T-helper 2 cell treated with Interferon-gamma antibody and Interleukin-4, amounts not matched to agents 100 ng/mL and 5 ng/mL, for 36 hours (primary cell): ENCODE results near the gene ARMC9. TPM values are rescaled to one million over a fixed set of nuclear protein-coding genes. Genes with fewer than 3 reads are reported as not detected.
"Not testable (repeated sequence)": the region's sequence is repeated elsewhere in the genome, so short reads cannot be mapped to it uniquely, and the experiment has no call there.

Source experiments
- intact Hi-C: fragments of 100-400 bp; cut with micrococcal nuclease; formaldehyde crosslinking; loops from one replicate; pipeline ENCODE4 v1.15.1; 2023
- total RNA-seq: library from RNA; stranded (reverse); gene quantifications from 2 replicates; pipeline ENCODE4 v1.2.3, GENCODE V29; 2022

Gene ARMC9
- total RNA-seq, 1 donor from 2014 or later = 0.50 TPM

DNA sequence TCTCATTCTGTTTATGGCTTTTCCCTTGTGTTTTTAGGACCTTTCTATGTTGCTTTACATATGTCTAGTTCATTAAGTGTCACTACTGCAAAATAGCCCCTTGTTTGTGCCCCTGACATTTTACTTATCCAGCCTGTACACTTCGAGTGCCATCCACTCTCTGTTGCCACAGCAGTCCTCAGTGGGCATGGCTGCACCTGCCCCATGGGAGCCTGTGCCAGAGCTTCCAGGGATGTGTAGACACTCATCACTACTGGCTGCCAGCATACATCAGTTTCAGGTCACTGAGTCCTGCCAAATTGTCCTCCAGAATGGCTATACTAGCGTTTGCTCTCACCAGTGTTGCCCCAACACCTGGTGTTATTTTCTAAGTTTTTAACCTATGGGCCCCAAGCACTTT is 80.4 kb downstream of the ARMC9 start:
- intact Hi-C loops = no loop called here

DNA sequence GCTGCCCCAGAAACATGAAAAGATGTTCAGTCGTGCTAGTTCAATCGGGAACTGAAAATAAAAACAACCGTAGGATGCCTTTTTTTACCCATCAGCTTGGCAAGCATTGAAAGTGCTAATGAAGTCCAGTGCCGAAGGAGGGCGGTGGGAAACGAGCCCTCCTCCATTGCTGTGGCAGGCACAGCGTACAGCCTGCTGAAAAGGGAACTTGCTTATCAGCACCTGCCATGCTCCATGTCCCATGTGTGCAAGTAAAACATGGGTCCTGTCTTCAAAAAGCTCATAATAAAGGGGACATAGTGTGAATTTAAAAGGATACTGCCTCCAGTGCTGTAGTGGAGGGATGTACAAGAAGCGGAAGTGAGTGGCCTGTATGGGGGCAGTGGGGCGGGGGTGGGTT is 82.4 kb downstream of the ARMC9 start:
- intact Hi-C loops = no loop called here

DNA sequence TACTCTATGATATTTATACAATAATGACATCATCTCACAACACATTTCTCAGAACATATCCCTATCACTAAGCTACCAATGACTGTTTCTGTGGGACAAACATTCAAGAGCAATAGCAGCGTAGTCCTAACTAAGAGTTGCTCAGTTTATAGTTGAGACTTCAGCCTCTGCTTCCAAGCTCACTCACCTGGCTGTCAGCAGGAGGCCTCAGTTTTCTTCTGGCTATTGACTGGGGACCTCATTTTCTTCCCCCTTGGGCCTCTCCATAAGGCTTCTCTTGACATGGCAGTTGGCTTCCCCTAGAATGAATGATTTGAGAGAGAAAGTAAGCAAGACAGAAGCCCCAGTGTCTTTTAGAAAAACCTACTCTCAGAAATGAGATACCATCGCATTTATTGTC is 85.9 kb downstream of the ARMC9 start:
- intact Hi-C loops = no loop called here

DNA sequence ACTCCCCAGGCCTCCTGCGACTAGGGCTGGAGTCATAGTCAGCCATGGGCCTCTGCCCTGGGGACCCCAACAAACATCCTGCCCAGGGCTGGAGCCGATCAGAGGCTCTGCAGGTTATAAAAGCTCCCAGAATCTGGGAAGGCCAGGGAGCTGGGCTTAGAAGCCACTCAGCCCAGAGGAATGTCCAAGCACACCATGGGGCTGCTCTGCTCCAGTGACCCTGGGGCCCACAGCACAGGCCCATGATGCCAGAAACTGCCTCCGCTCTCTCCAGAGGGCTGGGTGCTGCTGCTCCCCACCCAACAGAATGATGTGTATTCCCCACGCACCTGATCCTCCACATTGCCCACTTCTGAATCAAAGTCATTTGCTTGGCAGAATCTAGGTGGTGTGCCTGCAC is 88.5 kb downstream of the ARMC9 start:
- intact Hi-C loops = no loop called here

DNA sequence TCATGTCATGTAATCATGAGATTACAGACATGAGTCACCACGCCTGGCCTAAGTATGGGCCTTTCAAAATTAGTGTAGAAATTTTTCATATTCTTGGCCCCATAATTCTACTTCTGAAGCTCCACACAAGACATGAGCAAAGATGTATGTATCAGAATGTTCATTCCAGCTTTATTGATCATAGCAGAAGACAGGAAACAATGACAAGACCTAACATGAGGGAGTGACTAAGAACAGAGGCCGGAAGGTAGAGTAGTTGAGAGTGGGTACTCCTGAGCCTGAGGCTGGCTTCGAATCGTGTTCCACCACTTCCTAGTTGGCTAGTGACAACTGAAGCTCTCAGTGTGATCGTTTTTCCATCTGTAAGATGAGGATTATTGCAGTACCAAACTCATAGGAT is 89.3 kb downstream of the ARMC9 start:
- intact Hi-C loops = no loop called here

DNA sequence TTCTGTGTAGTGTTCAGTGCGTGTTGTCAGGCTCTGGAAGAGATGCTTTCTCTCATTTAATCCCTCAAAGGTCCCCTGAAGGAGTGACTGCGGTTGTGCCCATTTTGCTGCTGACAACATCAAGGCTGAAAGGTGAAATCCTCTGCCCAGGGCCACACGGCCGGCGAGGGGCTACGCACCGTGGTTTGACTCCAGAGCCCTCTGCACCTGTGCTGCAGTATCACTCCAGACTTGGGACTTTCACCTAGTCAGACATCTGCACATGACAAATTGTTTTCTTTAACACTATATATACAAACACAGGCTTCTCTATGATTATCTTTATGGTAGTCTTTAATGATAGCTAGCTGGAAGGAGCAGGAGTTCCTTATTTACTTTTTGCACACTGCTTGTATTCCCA is 90.2 kb downstream of the ARMC9 start:
- intact Hi-C loops = no loop called here

DNA sequence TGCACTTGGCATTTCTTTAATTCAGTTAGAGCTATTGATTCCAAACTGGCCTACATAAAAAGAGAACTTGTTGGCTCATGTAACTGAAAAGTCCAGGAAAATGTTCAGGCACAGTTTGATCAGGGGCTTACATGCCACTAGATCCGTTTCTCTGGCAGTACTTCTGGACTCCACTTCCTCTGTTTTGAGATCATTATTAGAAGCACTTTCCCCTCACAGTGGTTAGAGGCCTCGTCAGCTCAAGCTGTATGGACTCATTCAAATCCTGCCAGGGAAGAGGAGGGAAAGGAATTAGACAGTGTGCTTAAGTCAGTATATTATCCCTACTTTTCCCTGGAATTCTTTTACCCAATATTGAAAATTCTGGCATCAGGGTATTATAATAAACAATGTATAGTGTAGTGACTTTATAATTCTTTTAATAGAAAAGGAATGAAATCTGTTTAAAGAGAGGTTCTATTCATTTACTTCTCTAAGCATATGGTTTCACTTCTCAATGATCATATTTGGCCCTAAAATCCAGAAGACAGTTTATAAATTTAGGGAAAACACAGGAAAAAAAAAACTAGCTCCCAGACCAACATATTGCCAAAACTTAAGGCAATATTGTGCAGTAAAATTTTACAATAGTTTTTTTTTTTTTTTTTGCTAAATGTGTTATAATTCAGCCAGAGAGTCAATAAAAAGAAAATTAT is 92.0 kb downstream of the ARMC9 start:
- intact Hi-C loops = loop anchor here (10.0 kb wide), 1 partner anchor 114 kb away; no protein-coding TSS in a partner anchor

DNA sequence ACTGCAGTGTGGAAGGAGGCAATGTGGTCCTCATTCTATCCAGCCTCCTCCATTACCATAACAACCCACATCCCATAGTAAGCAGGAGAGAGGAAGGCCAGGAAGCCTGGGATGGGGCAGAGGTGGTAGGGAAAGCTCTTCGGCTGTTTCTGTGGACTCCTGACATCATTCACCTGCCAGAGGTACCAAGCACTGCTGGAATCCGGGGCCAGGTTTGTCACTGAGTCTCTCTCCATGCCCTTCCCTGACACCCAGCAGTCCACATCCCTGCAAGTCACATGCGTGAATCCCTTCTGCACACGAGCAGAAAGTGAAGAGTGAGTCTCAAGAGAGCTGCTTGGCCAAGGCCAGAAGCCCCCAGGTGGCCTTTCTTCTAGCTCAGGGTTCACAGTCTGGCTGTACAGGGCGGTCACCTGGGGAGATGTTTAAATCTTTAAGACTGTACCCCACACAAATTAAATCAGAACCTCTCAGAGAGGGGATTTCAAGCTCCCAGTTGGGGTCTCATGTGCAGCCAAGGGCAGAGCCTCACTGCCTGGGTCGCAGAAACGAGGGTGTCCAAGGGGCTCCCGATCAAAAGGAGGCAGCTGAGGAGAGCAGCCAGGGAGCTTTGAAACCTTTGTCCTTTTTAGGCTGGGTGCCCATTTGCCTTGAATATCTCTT is 94.2 kb downstream of the ARMC9 start:
- intact Hi-C loops = loop anchor here (10.0 kb wide), 1 partner anchor 112 kb away; no protein-coding TSS in a partner anchor

DNA sequence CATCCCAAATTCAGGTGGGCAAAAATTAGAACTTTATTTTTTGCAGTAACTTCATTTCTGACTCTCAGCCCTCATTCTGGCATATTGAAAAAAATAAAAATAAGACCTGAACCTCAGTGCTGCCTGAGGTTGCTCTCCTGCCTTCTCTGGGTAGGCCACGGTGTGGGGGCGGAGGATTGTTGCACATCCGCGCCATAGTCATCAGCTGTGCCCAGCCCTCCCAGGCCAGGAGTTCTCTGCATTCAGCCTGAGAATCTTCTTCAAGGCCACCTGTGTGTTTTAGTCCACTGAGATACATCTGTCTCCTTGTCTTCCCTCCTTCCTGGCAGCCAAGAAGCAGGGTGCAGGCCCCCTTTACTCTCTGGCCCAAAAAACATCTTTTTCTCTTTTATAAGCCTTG is 94.7 kb downstream of the ARMC9 start:
- intact Hi-C loops = loop anchor here (10.0 kb wide), 1 partner anchor 112 kb away; no protein-coding TSS in a partner anchor

DNA sequence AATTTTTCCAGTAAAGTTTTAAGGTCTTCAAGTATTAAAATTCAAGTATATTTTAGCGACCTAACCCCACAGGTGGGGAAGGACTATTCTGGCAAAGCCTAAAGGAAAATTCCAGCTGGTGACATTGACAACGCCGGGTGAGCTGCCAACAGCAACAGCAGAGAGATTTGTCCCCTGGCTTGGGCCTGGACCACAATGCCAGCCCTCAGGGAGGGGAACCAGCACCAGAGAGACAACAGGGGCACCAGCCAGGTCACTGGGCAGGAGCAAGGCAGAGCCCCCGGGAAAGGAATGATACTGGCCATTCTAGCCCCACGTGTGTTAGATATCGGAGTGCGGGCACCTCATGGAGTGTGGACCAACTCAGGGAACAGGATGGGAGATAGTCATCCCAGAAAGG is 95.7 kb downstream of the ARMC9 start:
- intact Hi-C loops = loop anchor here (10.0 kb wide), 1 partner anchor 111 kb away; no protein-coding TSS in a partner anchor

DNA sequence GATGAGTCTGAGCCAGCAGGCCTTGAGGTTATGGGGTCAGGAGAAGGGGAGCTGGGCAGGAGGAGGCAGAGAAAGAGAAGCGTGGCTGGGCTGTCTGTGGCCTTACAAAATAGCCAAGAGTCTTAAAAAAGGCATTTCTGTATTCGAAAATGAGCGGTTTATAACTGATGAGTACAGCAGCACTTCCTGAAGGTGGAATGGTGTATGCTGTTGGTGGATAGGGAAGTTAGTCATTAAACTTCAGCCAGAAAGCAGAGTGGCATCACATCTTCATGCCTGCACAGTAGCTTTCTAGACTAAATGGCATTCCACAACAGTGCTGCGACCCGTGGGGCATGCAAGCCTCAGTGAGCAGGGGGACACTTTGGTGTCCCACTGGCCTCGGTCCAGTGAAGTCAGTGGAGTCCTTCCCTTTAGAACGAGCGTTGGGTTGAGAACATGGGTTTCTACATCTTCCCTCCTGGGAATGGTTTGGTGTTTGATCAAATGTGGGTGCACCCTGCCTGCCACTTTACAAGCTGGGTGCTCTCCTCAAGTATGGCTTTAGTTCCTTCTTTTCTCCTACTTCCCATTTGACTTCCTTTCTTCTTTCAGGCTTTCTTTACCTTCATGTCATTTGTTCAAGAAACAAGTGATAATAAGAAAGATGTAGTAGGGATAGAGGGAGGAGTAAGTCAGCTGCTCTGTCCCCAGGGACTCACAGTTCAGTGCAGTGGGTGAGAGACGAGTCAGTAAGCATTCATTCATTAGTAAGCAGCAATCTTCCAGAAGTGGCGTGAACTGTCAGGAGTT is 96.3 kb downstream of the ARMC9 start:
- intact Hi-C loops = loop anchor here (10.0 kb wide), 1 partner anchor 110 kb away; no protein-coding TSS in a partner anchor

DNA sequence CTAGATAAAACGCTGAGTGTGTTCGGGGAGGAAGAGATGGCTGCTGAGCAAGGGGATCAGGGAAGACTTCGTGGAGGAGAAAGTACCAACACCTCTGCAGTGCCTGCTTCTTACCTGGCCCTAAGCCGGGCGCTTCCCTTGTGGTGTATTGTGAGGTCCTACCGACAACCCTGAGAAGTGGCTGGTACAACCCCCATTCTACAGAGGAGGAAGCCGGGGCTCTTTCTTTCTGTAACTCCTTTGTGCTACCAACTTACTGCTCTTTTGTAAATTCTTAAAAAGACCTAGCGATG is 96.9 kb downstream of the ARMC9 start:
- intact Hi-C loops = loop anchor here (10.0 kb wide), 1 partner anchor 109 kb away; no protein-coding TSS in a partner anchor

DNA sequence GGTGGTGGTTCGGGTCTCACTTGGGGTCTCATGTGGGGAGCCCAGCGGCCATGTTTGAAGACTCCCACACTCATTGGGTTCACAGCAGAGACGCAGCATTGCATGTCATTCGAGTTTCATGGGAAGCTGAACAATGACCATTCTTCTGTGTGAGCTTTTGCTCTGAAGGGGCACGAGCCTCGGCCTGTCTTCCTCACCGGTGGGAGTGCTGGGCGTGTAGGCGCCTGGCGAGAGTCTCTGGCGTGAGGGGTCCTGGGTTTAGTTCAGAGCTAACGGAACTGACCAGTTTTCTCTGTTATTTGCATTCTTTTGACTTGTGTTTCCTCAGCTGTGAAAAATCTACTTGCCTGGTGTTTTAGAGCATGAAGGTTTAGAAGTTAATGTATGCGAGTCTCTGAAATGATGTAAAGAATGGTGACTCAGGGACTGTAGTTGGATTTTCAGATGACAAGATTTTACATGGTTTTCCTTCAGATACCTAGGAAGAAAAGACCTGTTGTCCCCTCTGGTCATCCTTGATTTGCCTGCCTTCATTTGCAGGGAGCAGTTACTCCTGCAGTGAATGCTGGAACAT is 98.1 kb downstream of the ARMC9 start:
- intact Hi-C loops = loop anchor here (10.0 kb wide), 1 partner anchor 108 kb away; no protein-coding TSS in a partner anchor

DNA sequence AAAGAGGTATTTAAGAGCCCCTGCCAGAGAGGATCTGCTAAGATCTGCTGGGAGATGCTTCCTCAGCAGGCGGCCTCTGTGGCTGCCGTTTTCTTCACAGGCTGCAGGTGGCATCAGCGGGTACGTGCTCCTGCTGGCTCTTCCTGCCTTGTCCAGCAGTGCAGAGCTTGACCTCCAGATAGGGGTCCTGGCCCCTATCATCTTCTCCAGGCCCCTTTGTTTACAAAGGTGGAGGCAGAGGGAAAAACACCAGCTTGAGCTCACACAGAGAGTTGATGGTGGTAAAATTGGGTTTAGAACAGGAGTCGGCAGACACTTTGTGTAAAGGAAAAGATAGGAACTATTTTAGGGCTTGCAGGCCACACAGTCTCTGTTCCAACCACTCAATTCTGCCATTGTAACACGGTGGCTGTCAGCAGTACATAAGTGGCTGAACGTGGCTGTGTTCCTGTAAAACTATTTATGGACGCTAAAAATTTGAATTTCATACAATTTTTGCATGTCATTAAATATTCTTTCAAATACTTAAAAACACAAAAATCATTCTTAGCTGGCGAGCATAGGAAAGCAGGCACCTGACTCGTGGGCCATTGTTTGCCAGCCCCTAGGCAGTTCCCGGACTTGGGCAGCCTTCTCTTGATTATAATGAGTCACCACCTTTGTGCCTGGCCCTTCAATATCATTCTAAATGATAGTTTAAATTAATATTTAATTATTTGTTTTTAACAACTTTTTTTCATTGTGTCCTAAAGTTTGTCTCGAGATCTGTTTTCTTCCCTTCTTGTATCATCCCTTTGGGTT is 98.9 kb downstream of the ARMC9 start:
- intact Hi-C loops = loop anchor here (10.0 kb wide), 1 partner anchor 107 kb away; no protein-coding TSS in a partner anchor

DNA sequence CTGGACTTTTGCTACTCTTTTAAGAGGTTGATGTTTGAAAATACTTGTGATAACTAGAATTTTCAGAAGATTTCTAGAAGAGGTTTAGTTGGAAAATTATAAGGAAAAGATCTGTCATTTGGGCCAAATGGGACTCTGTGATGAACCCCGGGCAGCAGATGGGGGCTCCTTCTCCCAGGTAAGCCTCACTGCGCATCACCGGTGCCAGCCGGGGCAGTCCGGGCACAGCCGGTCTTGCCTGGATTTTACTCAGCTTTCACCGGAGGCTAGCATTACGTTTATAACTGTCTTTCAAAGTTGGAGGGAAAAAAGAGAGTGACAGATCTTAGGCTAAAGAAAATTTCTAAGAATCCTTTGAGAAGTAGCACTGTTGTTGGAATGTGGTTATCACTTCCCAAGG is 99.7 kb downstream of the ARMC9 start:
- intact Hi-C loops = loop anchor here (10.0 kb wide), 1 partner anchor 107 kb away; no protein-coding TSS in a partner anchor

DNA sequence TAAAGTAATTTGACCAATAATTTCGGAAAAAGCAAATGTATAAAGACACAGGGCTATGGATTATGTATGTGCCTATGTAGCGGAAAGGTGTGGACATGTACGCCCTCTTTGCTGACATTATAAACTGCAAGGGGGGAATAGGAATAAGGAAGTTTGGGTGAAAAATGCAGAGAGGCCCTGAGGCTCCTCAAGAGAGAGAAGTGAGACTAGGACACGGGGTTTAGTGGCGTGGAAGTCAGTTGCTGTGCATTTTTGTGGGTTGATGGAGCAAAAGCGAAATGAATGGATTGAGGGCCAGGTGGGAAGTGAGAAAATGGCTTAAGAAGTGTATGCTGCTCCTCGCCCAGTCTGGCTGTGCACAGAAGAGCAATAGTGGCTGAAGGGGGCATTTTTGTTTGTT is 100.8 kb downstream of the ARMC9 start:
- intact Hi-C loops = loop anchor here (10.0 kb wide), 1 partner anchor 106 kb away; no protein-coding TSS in a partner anchor

DNA sequence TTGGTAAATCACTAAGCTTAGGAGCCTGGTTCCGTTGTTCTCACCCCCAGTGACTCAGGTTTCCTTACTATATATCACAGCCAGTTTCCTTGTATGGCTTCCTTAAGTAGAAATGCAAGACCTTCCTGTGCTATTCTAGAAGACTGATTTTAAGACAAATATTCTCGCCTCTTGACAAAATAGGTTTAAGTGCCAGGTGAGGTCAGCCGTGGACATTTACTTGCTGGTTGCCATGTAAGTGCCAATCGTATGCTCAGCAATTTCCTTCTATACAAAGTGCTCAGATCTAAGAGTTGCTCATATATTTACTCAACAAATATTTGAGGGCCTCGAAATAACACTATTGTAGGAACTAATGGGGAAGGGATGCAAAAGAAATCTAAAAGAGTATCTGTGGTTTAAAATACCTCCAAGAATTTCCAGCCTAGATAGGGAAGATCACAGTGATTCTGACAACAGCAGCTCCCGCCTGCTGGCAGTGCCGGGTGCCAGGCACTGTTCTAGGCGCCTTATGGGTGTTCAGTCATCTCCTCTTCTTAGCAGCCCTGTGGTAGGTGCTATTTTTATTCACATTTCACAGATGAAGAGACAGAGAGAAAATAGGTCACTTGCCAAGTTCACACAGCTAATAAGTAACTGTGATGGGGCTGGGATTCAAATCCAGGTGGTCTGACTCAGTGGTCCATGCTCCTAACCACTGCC is 101.7 kb downstream of the ARMC9 start:
- intact Hi-C loops = no loop called here

DNA sequence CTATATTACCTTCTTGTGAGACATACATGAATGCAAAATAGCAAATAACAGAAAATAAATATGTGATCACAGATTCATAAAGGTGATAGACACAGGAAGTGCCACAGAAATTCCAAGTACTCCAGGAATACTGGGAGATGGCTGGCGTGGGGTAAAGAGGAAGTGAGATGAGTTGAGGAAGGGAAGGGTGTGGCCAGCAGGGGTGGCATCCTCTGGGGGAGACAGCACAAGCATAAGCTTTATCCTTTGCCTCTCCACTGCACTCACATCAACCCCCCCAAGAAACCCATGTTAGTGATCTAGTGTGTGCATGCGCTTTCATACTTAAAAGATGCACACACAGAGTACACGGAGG is 102.3 kb downstream of the ARMC9 start:
- intact Hi-C loops = no loop called here

DNA sequence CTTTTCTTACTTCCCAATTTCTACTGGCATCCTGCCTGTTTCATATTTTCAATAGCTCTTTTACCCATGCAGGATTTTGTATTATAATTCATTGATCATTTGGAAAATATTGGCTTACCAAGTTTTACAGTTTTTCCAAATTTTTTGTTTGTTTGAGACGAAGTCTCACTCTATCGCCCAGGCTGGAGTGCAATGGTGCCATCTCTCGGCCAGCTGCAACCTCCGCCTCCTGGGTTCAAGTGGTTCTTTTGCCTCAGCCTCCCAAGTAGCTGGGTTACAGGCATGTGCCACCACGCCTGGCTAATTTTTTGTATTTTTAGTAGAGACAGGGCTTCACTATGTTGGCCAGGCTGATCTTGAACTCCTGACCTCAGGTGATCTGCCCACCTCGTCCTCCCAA is 105.8 kb downstream of the ARMC9 start:
- intact Hi-C loops = not testable (repeated sequence)

DNA sequence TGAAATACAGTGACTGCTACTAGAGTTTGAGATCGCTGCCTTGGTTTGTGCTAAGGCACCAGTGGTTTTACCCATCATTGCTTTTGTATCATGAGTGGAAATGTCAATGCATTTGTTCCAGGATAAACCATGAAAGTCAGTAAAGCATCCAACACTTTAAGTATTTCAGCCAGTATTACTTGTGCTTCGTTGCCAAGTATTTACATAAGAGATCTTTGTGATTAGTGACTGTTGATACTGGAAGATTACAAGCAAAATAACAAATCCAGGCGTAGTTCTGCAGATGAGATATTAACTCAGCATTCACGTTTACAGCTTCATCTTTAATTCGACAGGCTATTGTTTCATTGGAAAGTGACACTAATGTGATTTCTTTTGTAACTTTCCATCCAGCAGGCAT is 106.8 kb downstream of the ARMC9 start:
- intact Hi-C loops = no loop called here
